Measurements from ENCODE around the gene PSMC1. TPM values are rescaled to one million over a fixed set of nuclear protein-coding genes. Genes with fewer than 3 reads are reported as not detected.

PSMC1 gene
- polyA plus RNA-seq, 1 of the 3 experiments (the other 2 are of a cell fraction), result 102 TPM

DNA sequence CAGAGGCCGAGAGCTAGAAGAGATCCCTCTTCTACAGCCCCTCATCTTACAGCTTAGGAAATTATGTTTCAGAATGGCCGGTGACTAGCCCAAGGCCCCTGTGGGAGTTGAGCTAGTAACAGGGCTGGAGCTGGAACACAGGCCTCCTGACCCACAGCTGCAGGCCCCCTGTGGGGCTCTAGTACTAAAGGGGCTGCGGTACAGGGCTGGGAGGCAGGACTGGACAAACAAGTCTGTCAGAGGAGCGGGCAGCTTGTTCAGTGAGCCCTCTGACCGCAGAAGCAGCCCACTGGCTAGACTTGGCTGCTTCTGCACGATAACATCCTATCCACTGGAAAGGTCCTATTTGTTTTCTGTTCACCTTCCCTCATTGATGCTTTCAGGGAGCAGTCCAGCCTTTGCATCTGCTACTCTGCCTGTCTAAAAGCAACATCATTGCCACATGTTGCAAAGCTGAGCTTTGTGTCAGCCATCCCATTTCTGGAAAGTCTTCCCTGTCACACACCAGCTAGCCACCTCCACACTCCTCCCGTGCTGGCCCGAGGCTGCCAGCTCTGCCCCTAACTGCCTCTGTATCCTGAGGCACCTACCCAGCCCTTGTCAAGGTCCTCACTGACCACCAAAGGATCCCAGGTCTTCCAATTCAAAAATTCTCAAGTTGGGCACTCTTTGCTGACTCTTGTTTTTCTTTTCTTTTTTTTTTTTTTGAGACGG, 10.2 kb downstream of the PSMC1 start:
- 96% methylated on average over 9 of the region's 9 CpGs for WGBS (ENCODE audit: low lambda C conversion rate)
- Histone ChIP-seq H4K20me1 (ENCODE audit: insufficient read depth) (no peaks in the 10 kb centered on the region), H2AFZ (ENCODE audit: low read depth) (no peak overlapping the region), H3K9me3 (no peaks in the 10 kb centered on the region), H3K27me3 (ENCODE audit: insufficient read depth) (no peaks in the 10 kb centered on the region), H3K4me2 (no peak overlapping the region), H3K4me3 (ENCODE audit: low read depth in 2 of 2, low read length in 1 of 2) (no peak overlapping the region), H3F3A (replicated peaks; ENCODE audit: insufficient read depth) (peaks cover 10% of the 10 kb centered on the region), H3K9ac (no peak overlapping the region), H3K4me1 (ENCODE audit: control insufficient read depth in 1 of 2, insufficient read depth in 2 of 2, low read depth in 1 of 2, low read length in 1 of 2) (no peaks in the 10 kb centered on the region), H3K27ac (ENCODE audit: low read depth in 2 of 2, low read length in 1 of 2) (no peak overlapping the region), H3K79me2 (ENCODE audit: insufficient read depth) (peaks cover 11% of the 10 kb centered on the region; the same call in 1 of the 2 replicates), H3K36me3 (replicated peaks in 1 of 2; ENCODE audit: control insufficient read depth in 1 of 2, insufficient read depth in 2 of 2, low read length in 1 of 2) (peaks cover 82 to 85% of the 10 kb centered on the region in 2 experiments), H3K9me2 (no peaks in the 10 kb centered on the region)
- TF ChIP-seq GATA2 (CRISPR knock-in tag; IDR thresholded peaks at IDR 0.05), result no peak
- no peak for TF ChIP-seq RXRA (IDR thresholded peaks at IDR 0.05; ENCODE audit: borderline replicate concordance, low read depth)
- no peak for TF ChIP-seq YY1 (IDR thresholded peaks at IDR 0.05; ENCODE audit: low read depth)
- TF ChIP-seq, protein P1, sequence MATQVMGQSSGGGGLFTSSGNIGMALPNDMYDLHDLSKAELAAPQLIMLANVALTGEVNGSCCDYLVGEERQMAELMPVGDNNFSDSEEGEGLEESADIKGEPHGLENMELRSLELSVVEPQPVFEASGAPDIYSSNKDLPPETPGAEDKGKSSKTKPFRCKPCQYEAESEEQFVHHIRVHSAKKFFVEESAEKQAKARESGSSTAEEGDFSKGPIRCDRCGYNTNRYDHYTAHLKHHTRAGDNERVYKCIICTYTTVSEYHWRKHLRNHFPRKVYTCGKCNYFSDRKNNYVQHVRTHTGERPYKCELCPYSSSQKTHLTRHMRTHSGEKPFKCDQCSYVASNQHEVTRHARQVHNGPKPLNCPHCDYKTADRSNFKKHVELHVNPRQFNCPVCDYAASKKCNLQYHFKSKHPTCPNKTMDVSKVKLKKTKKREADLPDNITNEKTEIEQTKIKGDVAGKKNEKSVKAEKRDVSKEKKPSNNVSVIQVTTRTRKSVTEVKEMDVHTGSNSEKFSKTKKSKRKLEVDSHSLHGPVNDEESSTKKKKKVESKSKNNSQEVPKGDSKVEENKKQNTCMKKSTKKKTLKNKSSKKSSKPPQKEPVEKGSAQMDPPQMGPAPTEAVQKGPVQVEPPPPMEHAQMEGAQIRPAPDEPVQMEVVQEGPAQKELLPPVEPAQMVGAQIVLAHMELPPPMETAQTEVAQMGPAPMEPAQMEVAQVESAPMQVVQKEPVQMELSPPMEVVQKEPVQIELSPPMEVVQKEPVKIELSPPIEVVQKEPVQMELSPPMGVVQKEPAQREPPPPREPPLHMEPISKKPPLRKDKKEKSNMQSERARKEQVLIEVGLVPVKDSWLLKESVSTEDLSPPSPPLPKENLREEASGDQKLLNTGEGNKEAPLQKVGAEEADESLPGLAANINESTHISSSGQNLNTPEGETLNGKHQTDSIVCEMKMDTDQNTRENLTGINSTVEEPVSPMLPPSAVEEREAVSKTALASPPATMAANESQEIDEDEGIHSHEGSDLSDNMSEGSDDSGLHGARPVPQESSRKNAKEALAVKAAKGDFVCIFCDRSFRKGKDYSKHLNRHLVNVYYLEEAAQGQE (IDR thresholded peaks at IDR 0.05; ENCODE audit: low read depth, low read length), result no peak
- TF ChIP-seq, protein P2, sequence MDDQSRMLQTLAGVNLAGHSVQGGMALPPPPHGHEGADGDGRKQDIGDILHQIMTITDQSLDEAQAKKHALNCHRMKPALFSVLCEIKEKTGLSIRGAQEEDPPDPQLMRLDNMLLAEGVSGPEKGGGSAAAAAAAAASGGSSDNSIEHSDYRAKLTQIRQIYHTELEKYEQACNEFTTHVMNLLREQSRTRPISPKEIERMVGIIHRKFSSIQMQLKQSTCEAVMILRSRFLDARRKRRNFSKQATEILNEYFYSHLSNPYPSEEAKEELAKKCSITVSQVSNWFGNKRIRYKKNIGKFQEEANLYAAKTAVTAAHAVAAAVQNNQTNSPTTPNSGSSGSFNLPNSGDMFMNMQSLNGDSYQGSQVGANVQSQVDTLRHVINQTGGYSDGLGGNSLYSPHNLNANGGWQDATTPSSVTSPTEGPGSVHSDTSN (IDR thresholded peaks at IDR 0.05), result no peak
- no peak for TF ChIP-seq FOSL2 (IDR thresholded peaks at IDR 0.05; ENCODE audit: borderline replicate concordance, low read depth)
- TF ChIP-seq, protein P3, sequence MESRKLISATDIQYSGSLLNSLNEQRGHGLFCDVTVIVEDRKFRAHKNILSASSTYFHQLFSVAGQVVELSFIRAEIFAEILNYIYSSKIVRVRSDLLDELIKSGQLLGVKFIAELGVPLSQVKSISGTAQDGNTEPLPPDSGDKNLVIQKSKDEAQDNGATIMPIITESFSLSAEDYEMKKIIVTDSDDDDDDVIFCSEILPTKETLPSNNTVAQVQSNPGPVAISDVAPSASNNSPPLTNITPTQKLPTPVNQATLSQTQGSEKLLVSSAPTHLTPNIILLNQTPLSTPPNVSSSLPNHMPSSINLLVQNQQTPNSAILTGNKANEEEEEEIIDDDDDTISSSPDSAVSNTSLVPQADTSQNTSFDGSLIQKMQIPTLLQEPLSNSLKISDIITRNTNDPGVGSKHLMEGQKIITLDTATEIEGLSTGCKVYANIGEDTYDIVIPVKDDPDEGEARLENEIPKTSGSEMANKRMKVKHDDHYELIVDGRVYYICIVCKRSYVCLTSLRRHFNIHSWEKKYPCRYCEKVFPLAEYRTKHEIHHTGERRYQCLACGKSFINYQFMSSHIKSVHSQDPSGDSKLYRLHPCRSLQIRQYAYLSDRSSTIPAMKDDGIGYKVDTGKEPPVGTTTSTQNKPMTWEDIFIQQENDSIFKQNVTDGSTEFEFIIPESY (IDR thresholded peaks at IDR 0.05; ENCODE audit: borderline replicate concordance, low read depth), result no peak
- TF ChIP-seq, protein P4, sequence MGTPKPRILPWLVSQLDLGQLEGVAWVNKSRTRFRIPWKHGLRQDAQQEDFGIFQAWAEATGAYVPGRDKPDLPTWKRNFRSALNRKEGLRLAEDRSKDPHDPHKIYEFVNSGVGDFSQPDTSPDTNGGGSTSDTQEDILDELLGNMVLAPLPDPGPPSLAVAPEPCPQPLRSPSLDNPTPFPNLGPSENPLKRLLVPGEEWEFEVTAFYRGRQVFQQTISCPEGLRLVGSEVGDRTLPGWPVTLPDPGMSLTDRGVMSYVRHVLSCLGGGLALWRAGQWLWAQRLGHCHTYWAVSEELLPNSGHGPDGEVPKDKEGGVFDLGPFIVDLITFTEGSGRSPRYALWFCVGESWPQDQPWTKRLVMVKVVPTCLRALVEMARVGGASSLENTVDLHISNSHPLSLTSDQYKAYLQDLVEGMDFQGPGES (IDR thresholded peaks at IDR 0.05; ENCODE audit: low read depth, low read length), result no peak
- TF ChIP-seq RFX5 (IDR thresholded peaks at IDR 0.05; ENCODE audit: low read length), result no peak
- TF ChIP-seq SIN3A (IDR thresholded peaks at IDR 0.05; ENCODE audit: borderline replicate concordance, low read depth, low read length), result no peak
- TF ChIP-seq RAD21 (IDR thresholded peaks at IDR 0.05; ENCODE audit: low read length), result no peak
- TF ChIP-seq ELF1 (IDR thresholded peaks at IDR 0.05), result no peak
- CTCF ChIA-PET, result interaction anchor here (1.1 kb wide), 1 partner anchor 293 kb away, joined by 3 read pairs; no protein-coding TSS in a partner anchor
- POLR2A ChIA-PET, result interaction anchor here (0.7 to 1.5 kb wide), 2 partner anchors 10 to 517 kb away, joined by 4 read pairs; partner anchors contain the start of gene PSMC1
- DNase-seq, result no peak
